ENCODE results near the gene SPATA1. TPM values are rescaled to one million over a fixed set of nuclear protein-coding genes. Genes with fewer than 3 reads are reported as not detected.

SPATA1 gene
- total and polyA plus RNA-seq, 2 of the 13 experiments (the other 11 are each of a cell fraction or from before 2014, with no cell fraction given): 0.70 to 1.4 TPM

DNA sequence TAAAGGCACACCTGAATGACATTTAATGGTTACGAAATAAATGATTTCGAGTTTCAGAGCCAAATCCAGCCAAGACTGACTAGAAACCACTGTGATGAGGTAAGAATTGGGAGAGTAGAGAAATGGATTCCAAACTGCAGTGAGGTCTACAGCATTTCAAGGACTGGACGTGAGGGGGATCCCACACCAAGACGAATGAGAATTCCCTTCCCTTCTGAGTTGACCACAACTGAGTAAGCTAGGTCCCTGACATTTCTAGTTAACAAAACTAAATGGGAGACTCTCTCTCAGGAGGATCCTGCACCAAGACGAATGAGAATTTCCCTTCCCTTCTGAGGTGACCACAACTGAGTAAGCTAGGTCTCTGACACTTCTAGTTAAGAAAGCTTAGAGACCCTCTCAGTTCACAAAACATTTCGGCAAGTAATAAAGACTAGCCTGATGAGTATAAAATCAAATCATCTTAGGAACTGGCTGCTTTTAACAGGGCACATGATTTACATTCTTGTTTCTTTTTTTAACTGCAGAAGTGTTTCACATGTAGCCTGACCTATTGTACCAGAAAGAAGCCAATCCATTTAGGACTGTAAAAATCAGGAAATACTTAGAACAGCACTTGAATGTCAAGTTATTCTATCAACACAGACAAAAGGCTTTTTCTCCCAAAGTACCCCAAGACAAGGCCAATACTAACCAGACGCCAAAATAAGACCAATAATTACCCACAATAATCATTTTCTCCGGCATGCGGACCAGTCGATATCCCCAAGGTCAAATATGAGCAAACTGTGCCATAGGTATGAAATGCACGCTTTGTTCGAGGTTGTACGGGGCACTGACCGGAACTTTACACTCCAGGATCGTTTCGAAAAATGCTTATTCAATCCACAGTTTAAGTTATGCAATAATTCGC lies 1.4 kb upstream of the SPATA1 start (continued):
- TF ChIP-seq, protein P1, sequence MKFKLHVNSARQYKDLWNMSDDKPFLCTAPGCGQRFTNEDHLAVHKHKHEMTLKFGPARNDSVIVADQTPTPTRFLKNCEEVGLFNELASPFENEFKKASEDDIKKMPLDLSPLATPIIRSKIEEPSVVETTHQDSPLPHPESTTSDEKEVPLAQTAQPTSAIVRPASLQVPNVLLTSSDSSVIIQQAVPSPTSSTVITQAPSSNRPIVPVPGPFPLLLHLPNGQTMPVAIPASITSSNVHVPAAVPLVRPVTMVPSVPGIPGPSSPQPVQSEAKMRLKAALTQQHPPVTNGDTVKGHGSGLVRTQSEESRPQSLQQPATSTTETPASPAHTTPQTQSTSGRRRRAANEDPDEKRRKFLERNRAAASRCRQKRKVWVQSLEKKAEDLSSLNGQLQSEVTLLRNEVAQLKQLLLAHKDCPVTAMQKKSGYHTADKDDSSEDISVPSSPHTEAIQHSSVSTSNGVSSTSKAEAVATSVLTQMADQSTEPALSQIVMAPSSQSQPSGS (CRISPR knock-in tag; IDR thresholded peaks at IDR 0.05): no peak
- 0 out of 2 replicates have a peak, but pooled peaks have one; percentile 69 for TF ChIP-seq ZNF816 (CRISPR knock-in tag; IDR thresholded peaks at IDR 0.05; ENCODE audit: borderline replicate concordance)
- TF ChIP-seq, protein P2, sequence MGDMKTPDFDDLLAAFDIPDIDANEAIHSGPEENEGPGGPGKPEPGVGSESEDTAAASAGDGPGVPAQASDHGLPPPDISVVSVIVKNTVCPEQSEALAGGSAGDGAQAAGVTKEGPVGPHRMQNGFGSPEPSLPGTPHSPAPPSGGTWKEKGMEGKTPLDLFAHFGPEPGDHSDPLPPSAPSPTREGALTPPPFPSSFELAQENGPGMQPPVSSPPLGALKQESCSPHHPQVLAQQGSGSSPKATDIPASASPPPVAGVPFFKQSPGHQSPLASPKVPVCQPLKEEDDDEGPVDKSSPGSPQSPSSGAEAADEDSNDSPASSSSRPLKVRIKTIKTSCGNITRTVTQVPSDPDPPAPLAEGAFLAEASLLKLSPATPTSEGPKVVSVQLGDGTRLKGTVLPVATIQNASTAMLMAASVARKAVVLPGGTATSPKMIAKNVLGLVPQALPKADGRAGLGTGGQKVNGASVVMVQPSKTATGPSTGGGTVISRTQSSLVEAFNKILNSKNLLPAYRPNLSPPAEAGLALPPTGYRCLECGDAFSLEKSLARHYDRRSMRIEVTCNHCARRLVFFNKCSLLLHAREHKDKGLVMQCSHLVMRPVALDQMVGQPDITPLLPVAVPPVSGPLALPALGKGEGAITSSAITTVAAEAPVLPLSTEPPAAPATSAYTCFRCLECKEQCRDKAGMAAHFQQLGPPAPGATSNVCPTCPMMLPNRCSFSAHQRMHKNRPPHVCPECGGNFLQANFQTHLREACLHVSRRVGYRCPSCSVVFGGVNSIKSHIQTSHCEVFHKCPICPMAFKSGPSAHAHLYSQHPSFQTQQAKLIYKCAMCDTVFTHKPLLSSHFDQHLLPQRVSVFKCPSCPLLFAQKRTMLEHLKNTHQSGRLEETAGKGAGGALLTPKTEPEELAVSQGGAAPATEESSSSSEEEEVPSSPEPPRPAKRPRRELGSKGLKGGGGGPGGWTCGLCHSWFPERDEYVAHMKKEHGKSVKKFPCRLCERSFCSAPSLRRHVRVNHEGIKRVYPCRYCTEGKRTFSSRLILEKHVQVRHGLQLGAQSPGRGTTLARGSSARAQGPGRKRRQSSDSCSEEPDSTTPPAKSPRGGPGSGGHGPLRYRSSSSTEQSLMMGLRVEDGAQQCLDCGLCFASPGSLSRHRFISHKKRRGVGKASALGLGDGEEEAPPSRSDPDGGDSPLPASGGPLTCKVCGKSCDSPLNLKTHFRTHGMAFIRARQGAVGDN (CRISPR knock-in tag; IDR thresholded peaks at IDR 0.05): no peak
- TF ChIP-seq, protein P3, sequence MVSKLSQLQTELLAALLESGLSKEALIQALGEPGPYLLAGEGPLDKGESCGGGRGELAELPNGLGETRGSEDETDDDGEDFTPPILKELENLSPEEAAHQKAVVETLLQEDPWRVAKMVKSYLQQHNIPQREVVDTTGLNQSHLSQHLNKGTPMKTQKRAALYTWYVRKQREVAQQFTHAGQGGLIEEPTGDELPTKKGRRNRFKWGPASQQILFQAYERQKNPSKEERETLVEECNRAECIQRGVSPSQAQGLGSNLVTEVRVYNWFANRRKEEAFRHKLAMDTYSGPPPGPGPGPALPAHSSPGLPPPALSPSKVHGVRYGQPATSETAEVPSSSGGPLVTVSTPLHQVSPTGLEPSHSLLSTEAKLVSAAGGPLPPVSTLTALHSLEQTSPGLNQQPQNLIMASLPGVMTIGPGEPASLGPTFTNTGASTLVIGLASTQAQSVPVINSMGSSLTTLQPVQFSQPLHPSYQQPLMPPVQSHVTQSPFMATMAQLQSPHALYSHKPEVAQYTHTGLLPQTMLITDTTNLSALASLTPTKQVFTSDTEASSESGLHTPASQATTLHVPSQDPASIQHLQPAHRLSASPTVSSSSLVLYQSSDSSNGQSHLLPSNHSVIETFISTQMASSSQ (IDR thresholded peaks at IDR 0.05; ENCODE audit: low read depth): no peak
- TF ChIP-seq, protein P3 (CRISPR knock-in tag; IDR thresholded peaks at IDR 0.05; ENCODE audit: borderline replicate concordance): no peak; the same call in 1 of the 2 replicates
- TF ChIP-seq, protein P4, sequence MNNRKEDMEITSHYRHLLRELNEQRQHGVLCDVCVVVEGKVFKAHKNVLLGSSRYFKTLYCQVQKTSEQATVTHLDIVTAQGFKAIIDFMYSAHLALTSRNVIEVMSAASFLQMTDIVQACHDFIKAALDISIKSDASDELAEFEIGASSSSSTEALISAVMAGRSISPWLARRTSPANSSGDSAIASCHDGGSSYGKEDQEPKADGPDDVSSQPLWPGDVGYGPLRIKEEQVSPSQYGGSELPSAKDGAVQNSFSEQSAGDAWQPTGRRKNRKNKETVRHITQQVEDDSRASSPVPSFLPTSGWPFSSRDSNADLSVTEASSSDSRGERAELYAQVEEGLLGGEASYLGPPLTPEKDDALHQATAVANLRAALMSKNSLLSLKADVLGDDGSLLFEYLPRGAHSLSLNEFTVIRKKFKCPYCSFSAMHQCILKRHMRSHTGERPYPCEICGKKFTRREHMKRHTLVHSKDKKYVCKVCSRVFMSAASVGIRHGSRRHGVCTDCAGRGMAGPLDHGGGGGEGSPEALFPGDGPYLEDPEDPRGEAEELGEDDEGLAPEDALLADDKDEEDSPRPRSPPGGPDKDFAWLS (CRISPR knock-in tag; IDR thresholded peaks at IDR 0.05; ENCODE audit: borderline replicate concordance): no peak
- TF ChIP-seq, protein P5, sequence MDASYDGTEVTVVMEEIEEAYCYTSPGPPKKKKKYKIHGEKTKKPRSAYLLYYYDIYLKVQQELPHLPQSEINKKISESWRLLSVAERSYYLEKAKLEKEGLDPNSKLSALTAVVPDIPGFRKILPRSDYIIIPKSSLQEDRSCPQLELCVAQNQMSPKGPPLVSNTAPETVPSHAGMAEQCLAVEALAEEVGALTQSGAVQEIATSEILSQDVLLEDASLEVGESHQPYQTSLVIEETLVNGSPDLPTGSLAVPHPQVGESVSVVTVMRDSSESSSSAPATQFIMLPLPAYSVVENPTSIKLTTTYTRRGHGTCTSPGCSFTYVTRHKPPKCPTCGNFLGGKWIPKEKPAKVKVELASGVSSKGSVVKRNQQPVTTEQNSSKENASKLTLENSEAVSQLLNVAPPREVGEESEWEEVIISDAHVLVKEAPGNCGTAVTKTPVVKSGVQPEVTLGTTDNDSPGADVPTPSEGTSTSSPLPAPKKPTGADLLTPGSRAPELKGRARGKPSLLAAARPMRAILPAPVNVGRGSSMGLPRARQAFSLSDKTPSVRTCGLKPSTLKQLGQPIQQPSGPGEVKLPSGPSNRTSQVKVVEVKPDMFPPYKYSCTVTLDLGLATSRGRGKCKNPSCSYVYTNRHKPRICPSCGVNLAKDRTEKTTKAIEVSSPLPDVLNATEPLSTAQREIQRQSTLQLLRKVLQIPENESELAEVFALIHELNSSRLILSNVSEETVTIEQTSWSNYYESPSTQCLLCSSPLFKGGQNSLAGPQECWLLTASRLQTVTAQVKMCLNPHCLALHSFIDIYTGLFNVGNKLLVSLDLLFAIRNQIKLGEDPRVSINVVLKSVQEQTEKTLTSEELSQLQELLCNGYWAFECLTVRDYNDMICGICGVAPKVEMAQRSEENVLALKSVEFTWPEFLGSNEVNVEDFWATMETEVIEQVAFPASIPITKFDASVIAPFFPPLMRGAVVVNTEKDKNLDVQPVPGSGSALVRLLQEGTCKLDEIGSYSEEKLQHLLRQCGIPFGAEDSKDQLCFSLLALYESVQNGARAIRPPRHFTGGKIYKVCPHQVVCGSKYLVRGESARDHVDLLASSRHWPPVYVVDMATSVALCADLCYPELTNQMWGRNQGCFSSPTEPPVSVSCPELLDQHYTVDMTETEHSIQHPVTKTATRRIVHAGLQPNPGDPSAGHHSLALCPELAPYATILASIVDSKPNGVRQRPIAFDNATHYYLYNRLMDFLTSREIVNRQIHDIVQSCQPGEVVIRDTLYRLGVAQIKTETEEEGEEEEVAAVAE (CRISPR knock-in tag; IDR thresholded peaks at IDR 0.05; ENCODE audit: borderline replicate concordance): no peak
- no peak; the same call in 1 of the 2 replicates for TF ChIP-seq HMG20B (CRISPR knock-in tag; conservative IDR thresholded peaks at IDR 0.05)
- no peak for TF ChIP-seq ZNF326 (CRISPR knock-in tag; IDR thresholded peaks at IDR 0.05; ENCODE audit: borderline replicate concordance)
- TF ChIP-seq FOXA3 (CRISPR knock-in tag; IDR thresholded peaks at IDR 0.05): peak; percentile 69
